AG04449 (cell line): Measurements from ENCODE around the gene C2CD2.

ENCODE experiments used
- CTCF ChIA-PET: fragments of 350-600 bp; formaldehyde crosslinking; extraction: SDS; loops from one replicate; lab custom pipeline; 2021; ENCODE audit warnings: antibody characterized with exemption; lab: Yijun Ruan, JAX
- POLR2A ChIA-PET: fragments of 400-600, 350-600 bp; formaldehyde crosslinking; extraction: SDS; loops from one replicate; lab custom pipeline; 2020; ENCODE audit warnings: antibody characterized with exemption, inconsistent platforms; lab: Yijun Ruan, JAX
- DNase-seq: peaks from one replicate; pipeline ENCODE4 v3.0.0-alpha.2; 2010; ENCODE audit warnings: low read depth, low spot score
- H3K4me3 ChIP-seq: 2 replicates; pipeline ENCODE4 v1.5.1; 2011; ENCODE audit warnings: low read depth, mild to moderate bottlenecking, control low read depth, low read length
- TF ChIP-seq, protein P1 (sequence below): IDR thresholded peaks from one replicate; pipeline ENCODE4 v1.5.1; 2011; ENCODE audit warnings: mild to moderate bottlenecking, moderate library complexity, low read length, control low read depth, inconsistent platforms; ENCODE audit not compliant: insufficient read depth; ENCODE audit errors: missing control alignments

C2CD2 gene

DNA sequence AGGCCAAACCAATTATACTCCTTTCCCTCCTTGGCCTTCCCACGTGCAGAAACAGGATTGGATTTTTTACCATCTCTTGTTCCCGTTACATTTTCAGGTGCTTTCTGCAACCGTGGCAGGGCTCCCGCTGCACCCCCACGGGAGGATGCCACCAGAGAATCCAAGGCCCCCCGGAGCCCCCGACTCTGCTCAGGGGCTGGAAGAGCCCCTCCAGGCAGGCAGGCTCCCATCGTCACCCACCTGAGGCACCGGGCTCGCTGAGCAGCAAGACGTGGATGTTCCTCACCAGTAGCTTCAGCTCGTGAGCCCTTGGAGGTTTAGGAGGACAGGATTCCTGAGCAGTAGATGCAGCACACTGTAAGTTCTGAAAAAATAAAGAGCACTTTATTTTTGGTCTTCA is 39.5 kb downstream of the C2CD2 start:
- POLR2A ChIA-PET: no interaction called here
- CTCF ChIA-PET: interaction anchor here (1.5 kb wide), 1 partner anchor 18 kb away, joined by 3 read pairs; no protein-coding TSS in a partner anchor
- no peak for DNase-seq
- TF ChIP-seq, protein P1, sequence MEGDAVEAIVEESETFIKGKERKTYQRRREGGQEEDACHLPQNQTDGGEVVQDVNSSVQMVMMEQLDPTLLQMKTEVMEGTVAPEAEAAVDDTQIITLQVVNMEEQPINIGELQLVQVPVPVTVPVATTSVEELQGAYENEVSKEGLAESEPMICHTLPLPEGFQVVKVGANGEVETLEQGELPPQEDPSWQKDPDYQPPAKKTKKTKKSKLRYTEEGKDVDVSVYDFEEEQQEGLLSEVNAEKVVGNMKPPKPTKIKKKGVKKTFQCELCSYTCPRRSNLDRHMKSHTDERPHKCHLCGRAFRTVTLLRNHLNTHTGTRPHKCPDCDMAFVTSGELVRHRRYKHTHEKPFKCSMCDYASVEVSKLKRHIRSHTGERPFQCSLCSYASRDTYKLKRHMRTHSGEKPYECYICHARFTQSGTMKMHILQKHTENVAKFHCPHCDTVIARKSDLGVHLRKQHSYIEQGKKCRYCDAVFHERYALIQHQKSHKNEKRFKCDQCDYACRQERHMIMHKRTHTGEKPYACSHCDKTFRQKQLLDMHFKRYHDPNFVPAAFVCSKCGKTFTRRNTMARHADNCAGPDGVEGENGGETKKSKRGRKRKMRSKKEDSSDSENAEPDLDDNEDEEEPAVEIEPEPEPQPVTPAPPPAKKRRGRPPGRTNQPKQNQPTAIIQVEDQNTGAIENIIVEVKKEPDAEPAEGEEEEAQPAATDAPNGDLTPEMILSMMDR: no peak
- H3K4me3 ChIP-seq: no peak overlapping the region

GRCh38 chr21:41913230-41913629 is 40.6 kb downstream of the C2CD2 start:
- no peak for DNase-seq
- no peak overlapping the region for H3K4me3 ChIP-seq
- CTCF ChIA-PET: interaction anchor here (4.4 kb wide), 1 partner anchor 205 kb away, joined by 17 read pairs; no protein-coding TSS in a partner anchor
- TF ChIP-seq, protein P1: no peak
- POLR2A ChIA-PET: no interaction called here

DNA sequence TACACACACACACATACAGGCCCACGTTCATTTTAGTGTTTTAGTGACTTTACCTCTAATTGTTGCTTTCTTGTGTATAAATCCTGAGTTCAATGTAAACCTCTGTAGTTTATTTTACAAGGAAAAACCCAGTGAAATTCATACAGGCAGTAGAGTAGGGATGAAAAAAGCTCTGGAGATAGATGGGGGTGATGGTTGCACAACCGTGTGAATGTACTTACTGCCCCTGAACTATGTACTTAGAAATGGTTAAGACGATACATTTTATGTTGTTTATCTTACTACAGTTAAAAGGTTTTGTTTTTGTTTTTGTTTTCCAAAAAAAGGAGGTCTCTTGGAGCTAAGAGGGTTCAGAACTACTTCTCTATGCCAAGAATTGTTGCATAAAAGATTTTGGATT is 45.0 kb downstream of the C2CD2 start:
- no peak for DNase-seq
- ChIA-PET CTCF (interaction anchor here (0.7 to 4.4 kb wide), 4 partner anchors 9 to 209 kb away, joined by 3 to 17 read pairs (median 5); no protein-coding TSS in a partner anchor), POLR2A (interaction anchor here (0.6 kb wide), 1 partner anchor 163 kb away, joined by 4 read pairs; no protein-coding TSS in a partner anchor)

GRCh38 chr21:41907496-41908258 is 46.1 kb downstream of the C2CD2 start:
- ChIA-PET CTCF (no interaction called here), POLR2A (no interaction called here)
- no peak overlapping the region for H3K4me3 ChIP-seq
- DNase-seq: no peak
- TF ChIP-seq, protein P1: no peak

More for the DNA sequence above, 45.0 kb downstream of the C2CD2 start:
- no peak overlapping the region for H3K4me3 ChIP-seq
- TF ChIP-seq, protein P1: no peak

DNA sequence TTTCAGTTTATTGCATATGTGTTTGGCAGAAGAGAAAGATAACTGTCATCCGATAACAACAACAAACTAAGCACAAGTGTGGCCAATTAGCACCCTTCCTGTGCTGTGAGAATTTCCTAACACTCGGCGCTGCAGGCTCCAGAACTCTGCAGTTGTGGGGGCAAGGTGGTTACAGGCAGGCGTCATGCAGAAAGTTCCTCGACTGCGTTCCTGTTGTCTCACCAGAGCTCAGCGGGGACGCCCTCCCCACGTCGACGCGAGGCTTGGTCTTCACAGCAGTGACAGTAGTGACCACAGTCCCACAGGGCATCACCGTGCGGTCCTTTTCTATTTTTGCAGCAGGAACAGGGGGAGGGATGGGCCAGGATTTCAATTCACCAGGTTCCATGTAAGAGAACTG is 47.0 kb downstream of the C2CD2 start:
- TF ChIP-seq, protein P1: no peak
- ChIA-PET POLR2A (no interaction called here), CTCF (interaction anchor here (0.6 kb wide), 1 partner anchor 16 kb away, joined by 3 read pairs; no protein-coding TSS in a partner anchor)
- DNase-seq: no peak
- no peak overlapping the region for H3K4me3 ChIP-seq
